HG02571 (cell line): ENCODE data around the gene FGFRL1.

Experiments
- ATAC-seq: cut with Tn5 transposase; IDR thresholded peaks from one replicate; pipeline ENCODE4 v1.9.1; 2021; ENCODE audit warnings: mild to moderate bottlenecking, moderate library complexity; ENCODE audit not compliant: unreplicated experiment

The FGFRL1 gene

GRCh38 chr4:1004557-1005485 is 6.6 kb upstream of the FGFRL1 start:
- no peak for ATAC-seq

GRCh38 chr4:1006856-1007255 is 4.6 kb upstream of the FGFRL1 start:
- ATAC-seq = no peak

GRCh38 chr4:1008840-1009541 is 2.4 kb upstream of the FGFRL1 start:
- peak; percentile 4 for ATAC-seq

GRCh38 chr4:1009542-1010394 is 1.7 kb upstream of the FGFRL1 start:
- peak; percentile 47 for ATAC-seq

GRCh38 chr4:1010395-1011021 is 918 bp upstream of the FGFRL1 start:
- peak; percentile 5 for ATAC-seq

GRCh38 chr4:1011666-1012033 is 224 bp downstream of the FGFRL1 start:
- ATAC-seq = no peak

- ATAC-seq = no peak
Measured at GRCh38 chr4:1012034-1012739, 761 bp downstream of the FGFRL1 start.

- no peak for ATAC-seq
Measured at GRCh38 chr4:1013225-1014073, 2.0 kb downstream of the FGFRL1 start.

- no peak for ATAC-seq
Measured at GRCh38 chr4:1014291-1015167, 3.1 kb downstream of the FGFRL1 start.

- no peak for ATAC-seq
Measured at GRCh38 chr4:1015179-1015578, 3.8 kb downstream of the FGFRL1 start.

GRCh38 chr4:1015746-1016145 is 4.3 kb downstream of the FGFRL1 start:
- no peak for ATAC-seq

GRCh38 chr4:1017211-1017610 is 5.8 kb downstream of the FGFRL1 start:
- ATAC-seq = no peak

- ATAC-seq = no peak
Measured at GRCh38 chr4:1017706-1018105, 6.3 kb downstream of the FGFRL1 start.

- ATAC-seq = no peak
Measured at GRCh38 chr4:1018147-1019020, 7.0 kb downstream of the FGFRL1 start.

- no peak for ATAC-seq
Measured at GRCh38 chr4:1019320-1019719, 7.9 kb downstream of the FGFRL1 start.

- ATAC-seq = no peak
Measured at GRCh38 chr4:1019729-1020470, 8.5 kb downstream of the FGFRL1 start.
